HL-60/S4 treated with retinoic acid at 250 ng/mL for 4 days and 3 days (cell line): ENCODE results near the gene CDKAL1.

Source experiments
- in situ Hi-C: fragments of 300-500 bp; cut with MboI; formaldehyde crosslinking; loops from 2 replicates; pipeline ENCODE4 v1.7.0; 2022; ENCODE audit warnings: low sequenced_read_pairs

Gene CDKAL1

GRCh38 chr6:20983961-20984360 lies 449.7 kb downstream of the CDKAL1 start:
- in situ Hi-C loops = no loop called here

- in situ Hi-C loops = no loop called here
These were observed 451.6 kb downstream of the CDKAL1 start for GRCh38 chr6:20985821-20986220.

- in situ Hi-C loops = no loop called here
These were observed 457.7 kb downstream of the CDKAL1 start for GRCh38 chr6:20991910-20992309.

- in situ Hi-C loops = no loop called here
These were observed 461.8 kb downstream of the CDKAL1 start for GRCh38 chr6:20996099-20996498.

- in situ Hi-C loops = no loop called here
These were observed 463.0 kb downstream of the CDKAL1 start for GRCh38 chr6:20997143-20997769.

GRCh38 chr6:20997770-20998147 lies 463.5 kb downstream of the CDKAL1 start:
- in situ Hi-C loops = no loop called here

GRCh38 chr6:20998748-20999448 lies 464.6 kb downstream of the CDKAL1 start:
- in situ Hi-C loops = no loop called here

- in situ Hi-C loops = no loop called here
These were observed 466.1 kb downstream of the CDKAL1 start for GRCh38 chr6:21000331-21000801.

- in situ Hi-C loops = no loop called here
These were observed 467.5 kb downstream of the CDKAL1 start for GRCh38 chr6:21001736-21002135.

- in situ Hi-C loops = no loop called here
These were observed 469.7 kb downstream of the CDKAL1 start for GRCh38 chr6:21003780-21004541.

- in situ Hi-C loops = no loop called here
These were observed 471.7 kb downstream of the CDKAL1 start for GRCh38 chr6:21005816-21006570.

- in situ Hi-C loops = no loop called here
These were observed 485.4 kb downstream of the CDKAL1 start for GRCh38 chr6:21019614-21020013.

GRCh38 chr6:21022343-21023107 lies 488.3 kb downstream of the CDKAL1 start:
- in situ Hi-C loops = no loop called here

- in situ Hi-C loops = no loop called here
These were observed 489.0 kb downstream of the CDKAL1 start for GRCh38 chr6:21023210-21023609.

- in situ Hi-C loops = no loop called here
These were observed 490.4 kb downstream of the CDKAL1 start for GRCh38 chr6:21024616-21025015.

- in situ Hi-C loops = no loop called here
These were observed 492.5 kb downstream of the CDKAL1 start for GRCh38 chr6:21026576-21027273.

GRCh38 chr6:21027507-21027906 lies 493.2 kb downstream of the CDKAL1 start:
- in situ Hi-C loops = no loop called here

- in situ Hi-C loops = no loop called here
These were observed 496.9 kb downstream of the CDKAL1 start for GRCh38 chr6:21031182-21031581.

GRCh38 chr6:21033084-21033483 lies 498.8 kb downstream of the CDKAL1 start:
- in situ Hi-C loops = no loop called here

- in situ Hi-C loops = no loop called here
These were observed 499.3 kb downstream of the CDKAL1 start for GRCh38 chr6:21033575-21034026.
